AG04450 (cell line): Measurements from ENCODE around the gene KLF9. TPM values are rescaled to one million over a fixed set of nuclear protein-coding genes. Genes with fewer than 3 reads are reported as not detected.

Experiments used
- CTCF ChIA-PET: fragments of 300-600, 350-600 bp; formaldehyde crosslinking; extraction: SDS; loops from one replicate; lab custom pipeline; 2022; ENCODE audit warnings: antibody characterized with exemption, inconsistent platforms; lab: Charles Lee
- POLR2A ChIA-PET: fragments of 350-600 bp; formaldehyde crosslinking; extraction: SDS; loops from one replicate; lab custom pipeline; 2021; ENCODE audit warnings: antibody characterized with exemption, inconsistent platforms; lab: Yijun Ruan, JAX
- DNase-seq: peaks from one replicate; pipeline ENCODE4 v3.0.0-alpha.2; 2011; ENCODE audit warnings: low read depth, low spot score
- H3K27ac ChIP-seq: one replicate; pipeline ENCODE4 v1.5.1; 2012; ENCODE audit warnings: low read depth, low read length, control low read depth
- H3K27me3 ChIP-seq: one replicate; pipeline ENCODE4 v1.6.0; 2012; ENCODE audit warnings: low read length; ENCODE audit not compliant: control insufficient read depth, insufficient read depth
- H3K4me3 ChIP-seq: 2 replicates; pipeline ENCODE4 v1.5.1; 2011; ENCODE audit warnings: mild to moderate bottlenecking, low read depth, low read length, control low read depth
- H3K9me3 ChIP-seq: 2 replicates; pipeline ENCODE4 v1.5.1; 2012; ENCODE audit warnings: low read length; ENCODE audit not compliant: control insufficient read depth, insufficient read depth
- polyA plus RNA-seq: library from polyadenylated mRNA; depleted of rRNA; stranded (reverse); fragments of >200 nt; gene quantifications from 2 replicates; pipeline ENCODE4 v1.2.3, GENCODE V29; 2011
- TF ChIP-seq, protein P1 (sequence below): IDR thresholded peaks from 2 replicates; pipeline ENCODE4 v1.5.1; 2011; ENCODE audit warnings: low read depth, low read length, control low read depth, inconsistent platforms

The KLF9 gene
- polyA plus RNA-seq, 1 experiment = 14.9 TPM

DNA sequence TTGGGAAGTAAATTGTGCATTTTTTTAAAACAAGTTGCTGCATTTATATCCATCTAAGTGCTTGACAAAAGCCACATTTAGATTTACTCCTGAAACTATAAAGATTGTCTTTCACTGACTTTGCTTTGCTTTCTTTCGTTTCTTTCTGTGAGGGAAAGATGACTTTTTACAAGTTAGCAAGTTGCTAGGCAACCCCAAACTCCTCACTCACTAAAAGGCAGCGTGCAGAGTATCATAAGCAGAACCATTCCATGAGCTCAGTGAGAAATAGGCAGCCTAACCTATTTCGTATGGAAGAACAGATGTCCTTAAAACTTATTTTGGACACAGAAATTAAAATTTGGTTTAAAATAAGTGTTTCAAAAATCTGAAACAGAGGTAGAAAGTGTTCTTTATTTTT is 29.0 kb downstream of the KLF9 start:
- DNase-seq = no peak
- TF ChIP-seq, protein P1, sequence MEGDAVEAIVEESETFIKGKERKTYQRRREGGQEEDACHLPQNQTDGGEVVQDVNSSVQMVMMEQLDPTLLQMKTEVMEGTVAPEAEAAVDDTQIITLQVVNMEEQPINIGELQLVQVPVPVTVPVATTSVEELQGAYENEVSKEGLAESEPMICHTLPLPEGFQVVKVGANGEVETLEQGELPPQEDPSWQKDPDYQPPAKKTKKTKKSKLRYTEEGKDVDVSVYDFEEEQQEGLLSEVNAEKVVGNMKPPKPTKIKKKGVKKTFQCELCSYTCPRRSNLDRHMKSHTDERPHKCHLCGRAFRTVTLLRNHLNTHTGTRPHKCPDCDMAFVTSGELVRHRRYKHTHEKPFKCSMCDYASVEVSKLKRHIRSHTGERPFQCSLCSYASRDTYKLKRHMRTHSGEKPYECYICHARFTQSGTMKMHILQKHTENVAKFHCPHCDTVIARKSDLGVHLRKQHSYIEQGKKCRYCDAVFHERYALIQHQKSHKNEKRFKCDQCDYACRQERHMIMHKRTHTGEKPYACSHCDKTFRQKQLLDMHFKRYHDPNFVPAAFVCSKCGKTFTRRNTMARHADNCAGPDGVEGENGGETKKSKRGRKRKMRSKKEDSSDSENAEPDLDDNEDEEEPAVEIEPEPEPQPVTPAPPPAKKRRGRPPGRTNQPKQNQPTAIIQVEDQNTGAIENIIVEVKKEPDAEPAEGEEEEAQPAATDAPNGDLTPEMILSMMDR = no peak
- Histone ChIP-seq H3K27me3 (no peaks in the 10 kb centered on the region), H3K9me3 (no peaks in the 10 kb centered on the region; the same call in 1 of the 2 replicates), H3K27ac (no peak overlapping the region), H3K4me3 (no peak overlapping the region)
- ChIA-PET CTCF (no interaction called here), POLR2A (no interaction called here)

DNA sequence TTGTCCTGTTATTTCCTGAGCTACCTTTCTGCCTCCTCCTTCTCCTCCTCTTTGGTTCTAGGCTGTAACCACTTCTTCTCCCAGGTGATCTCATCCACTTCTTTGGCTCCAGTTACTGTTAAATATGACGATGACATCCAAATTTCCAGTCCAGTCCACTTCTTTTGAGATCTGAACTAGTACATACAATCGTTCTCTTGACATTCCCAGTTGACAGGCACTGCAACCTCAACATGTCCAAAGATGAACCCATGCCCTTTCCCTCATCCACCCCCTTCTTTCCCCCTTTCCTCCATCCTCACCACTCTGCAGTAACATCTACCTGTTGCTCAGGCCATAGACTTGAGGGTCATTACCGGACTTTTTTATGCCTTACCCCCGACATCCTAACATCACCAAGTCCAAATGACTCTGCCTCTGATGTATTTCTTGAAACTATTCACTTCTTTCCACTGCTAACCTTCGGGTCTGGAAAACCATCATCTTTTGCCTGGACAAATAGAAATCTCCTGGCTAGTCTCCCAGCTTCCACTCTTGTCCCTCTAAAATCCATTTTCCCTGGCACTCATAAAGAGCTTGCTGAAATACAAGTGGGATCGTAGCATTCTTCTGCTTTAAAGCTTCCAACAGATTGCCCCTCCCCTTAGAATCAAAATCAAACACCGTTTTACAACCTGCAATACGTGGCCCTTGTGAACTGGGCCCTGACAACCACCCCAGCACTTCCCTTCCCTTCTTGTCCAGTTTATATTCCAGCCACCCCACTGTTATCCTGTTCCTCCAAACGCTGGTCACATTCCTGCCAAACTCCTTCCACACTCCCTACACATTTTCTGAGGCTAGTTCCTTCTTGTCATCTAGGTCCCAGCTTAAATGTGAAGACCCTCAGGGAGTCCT is 31.5 kb downstream of the KLF9 start:
- CTCF ChIA-PET = no interaction called here
- Histone ChIP-seq H3K9me3 (no peaks in the 10 kb centered on the region; the same call in 1 of the 2 replicates), H3K27ac (no peak overlapping the region), H3K4me3 (no peak overlapping the region), H3K27me3 (no peaks in the 10 kb centered on the region)
- DNase-seq = no peak
- POLR2A ChIA-PET = no interaction called here
- TF ChIP-seq, protein P1 = no peak

DNA sequence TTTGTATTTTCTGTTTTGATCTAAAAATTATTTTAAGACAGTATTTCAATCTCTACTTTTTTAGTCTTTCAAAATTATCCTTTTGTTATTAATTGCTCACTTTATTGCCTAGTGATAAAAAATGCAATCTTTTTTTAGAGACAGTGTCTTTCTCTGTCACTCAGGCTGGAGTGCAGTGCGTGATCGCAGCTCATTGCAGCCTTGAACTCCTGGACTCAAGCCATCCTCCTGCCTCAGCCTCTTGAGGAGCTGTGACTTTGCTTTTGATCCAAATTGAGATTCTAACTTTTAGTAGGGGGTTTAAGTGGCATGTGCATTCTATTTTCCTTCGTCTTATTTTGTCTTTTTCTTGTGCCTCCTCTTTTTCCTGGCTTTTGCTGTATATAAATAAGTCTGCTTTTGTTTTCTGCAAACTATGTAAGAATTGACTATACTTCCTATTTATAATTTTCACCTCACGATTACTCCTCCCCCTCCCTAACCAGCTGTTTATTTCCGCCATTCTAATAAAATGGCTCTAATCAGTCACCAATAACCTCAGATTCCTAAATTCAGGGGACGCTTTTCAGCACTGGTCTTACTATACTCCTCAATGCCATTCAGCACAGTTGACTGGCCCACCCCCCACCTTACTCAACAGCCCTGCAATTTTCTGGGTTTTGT is 32.3 kb downstream of the KLF9 start:
- POLR2A ChIA-PET = no interaction called here
- no peaks in the 10 kb centered on the region for H3K9me3 ChIP-seq
- CTCF ChIA-PET = interaction anchor here (1.6 kb wide), 1 partner anchor 220 kb away, joined by 4 read pairs; no protein-coding TSS in a partner anchor
- no peak for DNase-seq
- TF ChIP-seq, protein P1 = no peak
- H3K4me3 ChIP-seq = no peak overlapping the region
- no peak overlapping the region for H3K27ac ChIP-seq
- no peaks in the 10 kb centered on the region for H3K27me3 ChIP-seq

DNA sequence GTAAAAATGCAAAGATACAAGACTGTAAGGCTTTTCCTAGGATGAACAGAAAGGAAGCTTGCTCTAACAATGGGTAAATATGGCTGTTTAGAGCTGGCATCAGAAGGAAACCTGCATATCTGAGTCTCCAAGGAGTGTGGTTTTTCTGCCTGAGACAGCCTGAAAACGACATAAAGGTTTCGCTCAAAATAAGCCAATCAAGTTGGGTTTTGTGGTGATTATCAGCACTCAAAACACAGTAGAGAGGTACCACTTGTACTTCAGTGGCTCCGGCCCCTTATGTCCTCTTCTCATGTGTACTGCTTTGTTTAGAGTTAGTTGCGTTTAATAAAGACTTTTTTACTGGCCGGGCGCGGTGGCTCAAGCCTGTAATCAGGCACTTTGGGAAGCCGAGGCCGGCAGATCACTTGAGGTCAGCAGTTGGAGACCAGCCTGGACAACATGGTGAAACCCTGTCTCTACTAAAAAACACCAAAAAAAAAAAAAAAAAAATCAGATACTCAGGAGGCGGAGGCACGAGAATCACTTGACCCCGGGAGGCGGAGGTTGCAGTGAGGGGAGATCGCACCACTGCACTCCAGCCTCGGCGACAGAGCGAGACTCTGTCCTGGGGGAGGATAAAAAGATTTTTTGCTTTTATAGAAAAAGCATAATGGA is 39.4 kb downstream of the KLF9 start:
- no peak overlapping the region for H3K4me3 ChIP-seq
- POLR2A ChIA-PET = no interaction called here
- no peak overlapping the region for H3K27ac ChIP-seq
- CTCF ChIA-PET = interaction anchor here (1.6 kb wide), 1 partner anchor 109 kb away, joined by 4 read pairs; no protein-coding TSS in a partner anchor
- H3K27me3 ChIP-seq = no peaks in the 10 kb centered on the region
- TF ChIP-seq, protein P1 = no peak
- no peaks in the 10 kb centered on the region for H3K9me3 ChIP-seq
- no peak for DNase-seq
